SHP77 treated with DMSO at 0.1 percent for 48 hours (cell line): ENCODE data around the gene IGFBP5.
A peak's percentile ranks its signal among the peaks of the same experiment; 100 is the strongest.

Experiments used
- DNase-seq: peaks from one replicate; lab custom pipeline; 2025; lab: John Stamatoyannopoulos, UW

IGFBP5 gene

GRCh38 chr2:216695401-216695821 is at the start of gene IGFBP5:
Gene IGFBP5 (minus strand): TSS chr2:216695549. CDS start chr2:216694775, 774 bp downstream.
- DNase-seq = peak; percentile 87

GRCh38 chr2:216743781-216744180 is 48.4 kb upstream of the IGFBP5 start:
- no peak for DNase-seq

GRCh38 chr2:216742411-216742810 is 47.1 kb upstream of the IGFBP5 start:
- DNase-seq = no peak

- DNase-seq = no peak
Measured at GRCh38 chr2:216741223-216741593, 45.9 kb upstream of the IGFBP5 start.

GRCh38 chr2:216740557-216741222 is 45.3 kb upstream of the IGFBP5 start:
- DNase-seq = peak; percentile 79

GRCh38 chr2:216739035-216739434 is 43.7 kb upstream of the IGFBP5 start:
- DNase-seq = peak; percentile 92

- DNase-seq = no peak
Measured at GRCh38 chr2:216737676-216738075, 42.3 kb upstream of the IGFBP5 start.

- DNase-seq = no peak
Measured at GRCh38 chr2:216736326-216736725, 41.0 kb upstream of the IGFBP5 start.

- DNase-seq = no peak
Measured at GRCh38 chr2:216735668-216736067, 40.3 kb upstream of the IGFBP5 start.

GRCh38 chr2:216735086-216735485 is 39.7 kb upstream of the IGFBP5 start:
- DNase-seq = no peak

GRCh38 chr2:216733046-216733445 is 37.7 kb upstream of the IGFBP5 start:
- no peak for DNase-seq

- DNase-seq = no peak
Measured at GRCh38 chr2:216732334-216732733, 37.0 kb upstream of the IGFBP5 start.

- DNase-seq = no peak
Measured at GRCh38 chr2:216731465-216731864, 36.1 kb upstream of the IGFBP5 start.

GRCh38 chr2:216730871-216731270 is 35.5 kb upstream of the IGFBP5 start:
- no peak for DNase-seq

- DNase-seq = no peak
Measured at GRCh38 chr2:216727346-216728122, 32.2 kb upstream of the IGFBP5 start.

GRCh38 chr2:216724190-216724589 is 28.8 kb upstream of the IGFBP5 start:
- DNase-seq = no peak

GRCh38 chr2:216721141-216721540 is 25.8 kb upstream of the IGFBP5 start:
- DNase-seq = no peak

- DNase-seq = no peak
Measured at GRCh38 chr2:216720722-216721121, 25.4 kb upstream of the IGFBP5 start.

- no peak for DNase-seq
Measured at GRCh38 chr2:216717907-216718615, 22.7 kb upstream of the IGFBP5 start.

GRCh38 chr2:216717491-216717901 is 22.1 kb upstream of the IGFBP5 start:
- no peak for DNase-seq

GRCh38 chr2:216716109-216716508 is 20.8 kb upstream of the IGFBP5 start:
- DNase-seq = no peak

- no peak for DNase-seq
Measured at GRCh38 chr2:216715402-216715974, 20.1 kb upstream of the IGFBP5 start.

- no peak for DNase-seq
Measured at GRCh38 chr2:216714376-216714775, 19.0 kb upstream of the IGFBP5 start.
